Measurements from ENCODE around the gene ORAI2. TPM values are rescaled to one million over a fixed set of nuclear protein-coding genes. Genes with fewer than 3 reads are reported as not detected.
"Not testable (repeated sequence)": the region's sequence is repeated elsewhere in the genome, so short reads cannot be mapped to it uniquely, and the experiment has no call there.

ORAI2 gene
- total RNA-seq, 1 donor from 2014 or later = 47.8 TPM

DNA sequence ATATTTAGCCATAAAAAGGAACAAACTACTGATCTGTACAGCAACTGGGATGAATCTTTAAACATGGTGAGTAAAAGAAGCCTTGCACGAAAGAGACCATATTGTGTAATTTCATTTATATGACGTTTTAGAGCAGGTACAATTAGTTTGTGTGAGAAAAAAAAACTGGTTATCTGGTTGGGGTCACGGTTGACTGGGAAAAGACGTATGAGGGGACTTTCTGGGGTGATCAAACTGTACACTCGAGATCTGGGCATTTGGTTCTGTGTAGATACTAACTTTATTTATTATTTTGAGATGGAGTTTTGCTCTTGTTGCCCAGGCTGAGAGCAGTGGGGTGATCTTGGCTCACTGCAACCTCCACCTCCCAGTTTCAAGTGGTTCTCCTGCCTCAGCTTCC, 33.0 kb upstream of the ORAI2 start:
- H3K27ac Mint-ChIP-seq (ENCODE audit: unreplicated experiment) = no peak overlapping the region
- no peaks in the 10 kb centered on the region for H3K27me3 Mint-ChIP-seq (ENCODE audit: unreplicated experiment)
- no peak for TF ChIP-seq CTCF (IDR thresholded peaks at IDR 0.05)
- no peaks in the 10 kb centered on the region for H3K9me3 Mint-ChIP-seq (ENCODE audit: unreplicated experiment)
- H3K36me3 Mint-ChIP-seq (ENCODE audit: unreplicated experiment) = peaks cover 35% of the 10 kb centered on the region
- no peak for DNase-seq (ENCODE audit: extremely low spot score, unreplicated experiment)
- H3K4me3 Mint-ChIP-seq (ENCODE audit: unreplicated experiment) = no peak overlapping the region
- H3K4me1 Mint-ChIP-seq (ENCODE audit: unreplicated experiment) = peaks cover 17% of the 10 kb centered on the region

- Mint-ChIP-seq H3K9me3 (ENCODE audit: unreplicated experiment) (no peaks in the 10 kb centered on the region), H3K27me3 (ENCODE audit: unreplicated experiment) (no peaks in the 10 kb centered on the region), H3K4me3 (ENCODE audit: unreplicated experiment) (no peak overlapping the region), H3K27ac (ENCODE audit: unreplicated experiment) (peak overlapping the region; percentile 10), H3K4me1 (ENCODE audit: unreplicated experiment) (no peaks in the 10 kb centered on the region), H3K36me3 (ENCODE audit: unreplicated experiment) (peaks cover 59% of the 10 kb centered on the region)
- no peak for TF ChIP-seq CTCF (IDR thresholded peaks at IDR 0.05)
- DNase-seq (ENCODE audit: extremely low spot score, unreplicated experiment) = no peak
Measured at GRCh38 chr7:102403563-102403962, 29.8 kb upstream of the ORAI2 start.

DNA sequence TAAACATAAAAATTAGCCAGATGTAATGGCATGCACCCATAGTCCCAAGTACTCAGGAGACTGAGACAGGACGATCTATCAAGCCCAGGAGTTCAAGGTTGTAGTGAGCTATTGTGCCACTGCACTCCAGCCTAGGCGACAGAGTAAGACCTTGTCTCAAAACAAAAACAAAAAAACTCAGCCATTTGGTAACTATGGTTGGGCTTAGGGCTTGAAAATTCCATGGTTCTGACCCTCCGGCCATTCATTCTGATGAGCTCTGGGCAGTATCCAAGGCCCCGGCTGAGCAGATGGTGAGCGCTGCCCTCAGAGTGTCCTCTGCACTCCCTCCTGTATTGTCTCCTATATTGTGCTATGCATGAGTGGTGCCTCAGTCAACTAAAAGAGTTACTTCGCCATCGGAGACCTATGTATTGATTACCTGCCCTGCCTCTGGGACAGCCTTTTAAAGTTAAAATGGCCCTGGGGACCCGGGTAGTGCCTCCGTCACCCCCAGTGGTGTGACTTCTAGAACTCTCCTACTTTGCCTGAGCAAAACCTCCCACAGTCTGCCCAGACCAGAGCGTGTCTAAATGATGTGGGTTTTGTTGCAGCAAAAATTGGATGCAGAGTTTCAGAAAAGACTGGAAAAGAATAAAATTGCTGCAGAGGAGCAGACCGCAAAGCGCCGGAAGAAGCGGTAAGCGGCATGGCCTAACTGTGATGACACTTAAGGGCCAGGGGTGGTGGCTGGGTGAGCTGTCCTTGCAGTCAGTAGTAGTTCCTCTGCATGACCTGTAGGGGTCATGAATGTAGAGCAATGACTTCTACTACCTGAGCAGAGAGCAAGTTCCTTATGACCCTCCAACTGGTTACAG, 29.1 kb upstream of the ORAI2 start:
- DNase-seq (ENCODE audit: extremely low spot score, unreplicated experiment) = no peak
- Mint-ChIP-seq H3K9me3 (ENCODE audit: unreplicated experiment) (no peaks in the 10 kb centered on the region), H3K36me3 (ENCODE audit: unreplicated experiment) (peaks cover 63% of the 10 kb centered on the region), H3K4me1 (ENCODE audit: unreplicated experiment) (no peaks in the 10 kb centered on the region), H3K27ac (ENCODE audit: unreplicated experiment) (no peak overlapping the region), H3K4me3 (ENCODE audit: unreplicated experiment) (no peak overlapping the region), H3K27me3 (ENCODE audit: unreplicated experiment) (no peaks in the 10 kb centered on the region)
- peak; percentile 59 for TF ChIP-seq CTCF (IDR thresholded peaks at IDR 0.05)

DNA sequence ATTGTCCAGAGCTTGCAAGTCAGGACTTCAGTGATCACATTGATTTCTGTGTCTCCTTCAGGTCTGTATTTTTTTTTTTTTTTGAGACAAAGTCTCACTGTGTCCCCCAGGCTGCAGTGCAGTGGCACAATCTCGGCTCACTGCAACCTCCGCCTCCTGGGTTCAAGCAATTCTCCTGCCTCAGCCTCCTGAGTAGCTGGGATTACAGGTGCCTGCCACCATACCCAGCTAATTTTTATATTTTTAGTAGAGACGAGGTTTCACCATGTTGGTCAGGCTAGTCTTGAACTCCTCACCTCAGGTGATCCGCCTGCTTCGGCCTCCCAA, 28.6 kb upstream of the ORAI2 start:
- not testable (repeated sequence) for H3K27ac Mint-ChIP-seq (ENCODE audit: unreplicated experiment); H3K27me3 Mint-ChIP-seq (ENCODE audit: unreplicated experiment)
- H3K36me3 Mint-ChIP-seq (ENCODE audit: unreplicated experiment) = peaks cover 66% of the 10 kb centered on the region

DNA sequence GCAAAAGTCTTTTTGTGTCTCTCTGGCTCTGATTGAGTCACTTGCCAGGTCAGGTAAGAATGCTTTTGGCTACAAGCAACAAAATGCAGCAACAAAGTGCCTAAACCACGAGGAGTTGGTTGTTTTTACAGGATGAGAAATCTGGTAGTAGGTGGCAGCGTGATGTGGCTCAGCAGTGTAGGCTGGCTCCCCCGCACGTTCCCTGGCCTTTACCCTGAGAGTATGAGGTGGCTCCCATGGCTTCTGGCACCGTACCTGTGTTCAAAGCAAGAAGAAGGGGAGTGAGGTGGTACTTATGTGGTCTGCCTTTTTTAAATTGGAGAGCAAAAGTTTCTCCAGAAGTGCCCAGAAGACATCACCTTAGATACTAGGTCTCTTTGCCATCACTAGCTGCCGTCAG, 25.5 kb upstream of the ORAI2 start:
- H3K4me3 Mint-ChIP-seq (ENCODE audit: unreplicated experiment) = no peak overlapping the region
- H3K9me3 Mint-ChIP-seq (ENCODE audit: unreplicated experiment) = peaks cover 6% of the 10 kb centered on the region
- H3K4me1 Mint-ChIP-seq (ENCODE audit: unreplicated experiment) = no peaks in the 10 kb centered on the region
- no peak for TF ChIP-seq CTCF (IDR thresholded peaks at IDR 0.05)
- H3K27ac Mint-ChIP-seq (ENCODE audit: unreplicated experiment) = no peak overlapping the region
- peaks cover 62% of the 10 kb centered on the region for H3K36me3 Mint-ChIP-seq (ENCODE audit: unreplicated experiment)
- no peak for DNase-seq (ENCODE audit: extremely low spot score, unreplicated experiment)
- no peaks in the 10 kb centered on the region for H3K27me3 Mint-ChIP-seq (ENCODE audit: unreplicated experiment)

More for the DNA sequence above, 28.6 kb upstream of the ORAI2 start:
- not testable (repeated sequence) for DNase-seq (ENCODE audit: extremely low spot score, unreplicated experiment); H3K9me3 Mint-ChIP-seq (ENCODE audit: unreplicated experiment); H3K4me1 Mint-ChIP-seq (ENCODE audit: unreplicated experiment); H3K4me3 Mint-ChIP-seq (ENCODE audit: unreplicated experiment)

DNA sequence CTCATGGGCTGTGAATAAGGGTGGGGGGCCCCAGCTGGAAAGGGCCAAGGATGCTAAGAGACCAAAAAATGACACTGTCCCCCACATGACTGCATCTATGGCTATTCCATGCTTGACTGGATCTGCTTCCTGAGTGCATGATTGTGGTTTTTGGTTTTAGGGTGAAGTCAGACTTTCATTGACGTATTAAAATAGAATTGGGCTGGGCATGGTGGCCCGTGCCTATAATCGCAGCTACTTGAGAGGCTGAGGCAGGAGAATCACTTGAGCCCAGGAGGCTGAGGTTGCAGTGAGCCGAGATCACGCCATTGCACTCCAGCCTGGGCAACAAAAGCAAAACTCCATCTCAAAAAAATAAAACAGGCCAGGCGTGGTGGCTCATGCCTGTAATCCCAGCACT, 24.8 kb upstream of the ORAI2 start:
- not testable (repeated sequence) for H3K27me3 Mint-ChIP-seq (ENCODE audit: unreplicated experiment); H3K27ac Mint-ChIP-seq (ENCODE audit: unreplicated experiment); H3K4me1 Mint-ChIP-seq (ENCODE audit: unreplicated experiment); DNase-seq (ENCODE audit: extremely low spot score, unreplicated experiment); H3K9me3 Mint-ChIP-seq (ENCODE audit: unreplicated experiment); H3K4me3 Mint-ChIP-seq (ENCODE audit: unreplicated experiment)
- peaks cover 57% of the 10 kb centered on the region for H3K36me3 Mint-ChIP-seq (ENCODE audit: unreplicated experiment)
